ENCODE data around the gene SLC10A7. TPM values are rescaled to one million over a fixed set of nuclear protein-coding genes. Genes with fewer than 3 reads are reported as not detected.

Gene SLC10A7, protein sequence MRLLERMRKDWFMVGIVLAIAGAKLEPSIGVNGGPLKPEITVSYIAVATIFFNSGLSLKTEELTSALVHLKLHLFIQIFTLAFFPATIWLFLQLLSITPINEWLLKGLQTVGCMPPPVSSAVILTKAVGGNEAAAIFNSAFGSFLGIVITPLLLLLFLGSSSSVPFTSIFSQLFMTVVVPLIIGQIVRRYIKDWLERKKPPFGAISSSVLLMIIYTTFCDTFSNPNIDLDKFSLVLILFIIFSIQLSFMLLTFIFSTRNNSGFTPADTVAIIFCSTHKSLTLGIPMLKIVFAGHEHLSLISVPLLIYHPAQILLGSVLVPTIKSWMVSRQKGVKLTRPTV
- polyA plus RNA-seq, result 4.3 and 10.6 TPM in 2 replicates

DNA sequence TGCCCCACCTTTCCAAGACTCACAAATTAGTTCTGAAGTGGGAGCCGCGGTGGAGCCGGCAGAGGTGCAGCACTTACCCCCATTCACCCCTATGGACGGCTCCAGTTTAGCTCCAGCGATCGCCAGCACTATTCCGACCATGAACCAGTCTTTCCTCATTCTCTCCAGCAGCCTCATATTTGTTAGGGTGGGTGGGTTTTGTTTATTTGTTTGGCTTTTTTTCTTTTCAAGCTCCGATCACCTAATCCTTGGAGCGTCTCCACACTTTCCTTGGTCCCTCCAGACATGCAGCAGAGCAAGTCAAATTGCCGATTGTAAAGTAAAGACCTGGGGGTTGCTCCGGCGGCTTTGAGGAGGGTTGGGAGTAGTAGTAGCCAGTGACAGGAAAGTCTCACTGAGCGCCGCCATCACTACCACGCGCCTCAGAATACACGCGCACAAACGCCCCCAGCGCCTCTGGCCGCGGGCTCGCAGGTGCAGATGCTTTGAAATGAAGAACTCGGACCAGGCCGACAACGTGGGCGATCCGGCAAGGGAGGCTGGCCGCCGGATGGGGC, at the start of gene SLC10A7:
TSS of gene SLC10A7 (minus strand) at position 400 of the 557 bp plus-strand sequence. CDS start at position 177, 223 bp downstream.

DNA sequence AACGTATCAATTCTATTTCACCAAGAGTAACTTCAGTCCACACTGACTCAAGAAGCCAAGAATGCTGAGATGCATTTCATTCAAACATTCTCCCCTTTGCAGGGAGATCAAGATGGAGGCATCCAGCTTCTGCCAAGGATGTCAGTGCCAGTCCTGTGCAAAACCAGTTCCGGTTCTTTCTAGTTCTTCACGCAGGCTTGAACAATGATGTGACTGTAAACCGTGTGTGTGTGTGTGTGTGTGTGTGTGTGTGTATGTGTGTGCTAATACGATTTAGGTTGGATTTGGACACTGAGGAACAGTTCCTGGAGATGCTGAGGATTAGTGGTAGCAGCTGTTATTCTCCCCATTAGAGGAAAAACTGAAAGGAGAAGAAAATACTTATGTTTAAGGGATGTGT, 307.5 kb downstream of the SLC10A7 start, which contains the start of gene REELD1:
TSS of gene REELD1 (plus strand) at position 301 of the 400 bp plus-strand sequence. CDS start 2,415 bp downstream, outside the sequence.

Other genes with a start within 250 kb of the SLC10A7 start
- not detected in 2 replicates for gene POU4F2, start 117.0 kb upstream of the SLC10A7 start, polyA plus RNA-seq